A549 (cell line): Measurements from ENCODE around the gene HSD11B1. TPM values are rescaled to one million over a fixed set of nuclear protein-coding genes. Genes with fewer than 3 reads are reported as not detected.

Source experiments
- ATAC-seq, 2 experiments: fragments of 200-7000 bp in 1 of 2; fragments of >200 bp in 1 of 2; cut with Nextera tagmentation in 1 of 2; cut with Tn5 transposase in 1 of 2; 3 replicates each; pipeline versions ENCODE4 v1.8.0 to v1.9.1; 2018 to 2020; ENCODE audit warnings: mild to moderate bottlenecking in 1 of 2, moderate library complexity in 1 of 2
- CTCF ChIA-PET: fragments of 300-600 bp; sonication (Branson Sonifier 250); formaldehyde crosslinking; extraction: SDS; loops from one replicate; lab custom pipeline; 2021; ENCODE audit warnings: antibody characterized with exemption, inconsistent platforms; lab: Yijun Ruan, JAX
- POLR2A ChIA-PET: fragments of 350-600 bp; formaldehyde crosslinking; extraction: SDS; loops from one replicate; lab custom pipeline; 2021; ENCODE audit warnings: antibody characterized with exemption, inconsistent platforms; lab: Yijun Ruan, JAX
- DNase-seq, 2 experiments: peaks; one replicate each; pipeline versions ENCODE4 v3.0.0 to v3.0.0-alpha.2; 2011 to 2016; ENCODE audit warnings: low read depth in 1 of 2, low spot score in 1 of 2
- FAIRE-seq: peaks from 2 replicates; lab custom pipeline; 2011; peaks lifted over from hg19 to GRCh38; lab: Jason Lieb, UNC
- H3K27ac ChIP-seq, 2 experiments: fragments of >200 bp; sonication (Bioruptor Twin); formaldehyde crosslinking; 3 replicates each; pipeline ENCODE4 v1.5.1; 2016 to 2017
- H3K4me1 ChIP-seq: fragments of >200 bp; sonication (Bioruptor Twin); formaldehyde crosslinking; 3 replicates; pipeline ENCODE4 v1.6.1; 2016
- H3K4me2 ChIP-seq: fragments of >200 bp; sonication (Bioruptor Twin); formaldehyde crosslinking; 3 replicates; pipeline ENCODE4 v1.6.1; 2016
- H3K4me3 ChIP-seq: fragments of >200 bp; sonication (Bioruptor Twin); formaldehyde crosslinking; 3 replicates; pipeline ENCODE4 v1.5.1; 2016
- H3K9me3 ChIP-seq: fragments of >200 bp; sonication (Bioruptor Twin); formaldehyde crosslinking; 3 replicates; pipeline ENCODE4 v1.6.1; 2016
- CHD4 ChIP-seq: fragments of 200-600 bp; sonication (generic); IDR thresholded peaks from 2 replicates; pipeline ENCODE4 v1.6.1; 2016; ENCODE audit warnings: antibody characterized with exemption, mild to moderate bottlenecking, borderline replicate concordance
- FOSB ChIP-seq: fragments of 250-450 bp; sonication (Bioruptor Pico); IDR thresholded peaks from 2 replicates; pipeline ENCODE4 v1.5.0; 2020; ENCODE audit warnings: mild to moderate bottlenecking, moderate library complexity
- FOXS1 ChIP-seq: fragments of 250-450 bp; sonication (Bioruptor Pico); IDR thresholded peaks from 2 replicates; pipeline ENCODE4 v1.5.0; 2020; ENCODE audit warnings: mild to moderate bottlenecking, moderate library complexity
- JUN ChIP-seq, 2 experiments: fragments of >200 bp; sonication (Bioruptor Twin); formaldehyde crosslinking; IDR thresholded peaks; 2 replicates in 1 of 2; 3 replicates in 1 of 2; pipeline ENCODE4 v1.6.1; 2016 to 2017
- JUNB ChIP-seq: fragments of >200 bp; sonication (Bioruptor Twin); formaldehyde crosslinking; IDR thresholded peaks from 2 replicates; pipeline ENCODE4 v1.6.1; 2016
- MYC ChIP-seq: IDR thresholded peaks from 2 replicates; pipeline ENCODE4 v1.6.1; 2012; ENCODE audit warnings: mild to moderate bottlenecking, inconsistent platforms, low read length, improper control_type of control experiment, borderline replicate concordance
- POLR2A ChIP-seq: IDR thresholded peaks from 2 replicates; pipeline ENCODE4 v1.6.1; 2012; ENCODE audit warnings: mild to moderate bottlenecking, low read length
- POLR2AphosphoS2 ChIP-seq: conservative IDR thresholded peaks from 2 replicates; pipeline ENCODE4 v1.6.1; 2012; ENCODE audit warnings: low read length, improper control_type of control experiment, inconsistent platforms
- RARB ChIP-seq: fragments of 250-450 bp; sonication (Bioruptor Pico); IDR thresholded peaks from 2 replicates; pipeline ENCODE4 v1.8.0; 2021; ENCODE audit warnings: mild to moderate bottlenecking, moderate library complexity
- RFX5 ChIP-seq: fragments of 450-650 bp; IDR thresholded peaks from 2 replicates; pipeline ENCODE4 v1.7.1; 2014; ENCODE audit warnings: antibody characterized with exemption, mild to moderate bottlenecking, moderate library complexity
- SMC3 ChIP-seq: fragments of >200 bp; sonication (Bioruptor Twin); formaldehyde crosslinking; IDR thresholded peaks from 3 replicates; pipeline ENCODE4 v1.6.1; 2018; ENCODE audit warnings: inconsistent platforms
- USF2 ChIP-seq: fragments of 450-650 bp; IDR thresholded peaks from 2 replicates; pipeline ENCODE4 v1.6.1; 2014; ENCODE audit warnings: antibody characterized with exemption
- ZC3H11A ChIP-seq: fragments of 450-650 bp; IDR thresholded peaks from 2 replicates; pipeline ENCODE4 v1.6.1; 2014; ENCODE audit warnings: antibody characterized with exemption, mild to moderate bottlenecking
- ZFP36 ChIP-seq: fragments of 450-650 bp; IDR thresholded peaks from 2 replicates; pipeline ENCODE4 v1.6.1; 2014; ENCODE audit warnings: borderline replicate concordance; ENCODE audit not compliant: partially characterized antibody
- WGBS: methylation state at CpG from one replicate; pipeline ENCODE4 v1.1.6; 2017; ENCODE audit errors: missing lambda C conversion rate; 5-methylcytosine and 5-hydroxymethylcytosine counted together
- polyA plus RNA-seq, 4 experiments: library from polyadenylated mRNA; depleted of rRNA in 3 of 4; stranded (reverse); fragments of >200 nt; fragmentation: RNase III in 1 of 4; extraction: RNeasy Plus Mini Kit Qiagen cat#74134 plus additional on column Dnase treatment in 1 of 4; gene quantifications; 2 replicates in 3 of 4; 3 replicates in 1 of 4; pipeline ENCODE4 v1.2.3, GENCODE V29; 2011 to 2017
- TF ChIP-seq, protein P1 (sequence below): IDR thresholded peaks from 2 replicates; pipeline ENCODE4 v1.6.1; 2012; ENCODE audit warnings: low read depth, borderline replicate concordance
- TF ChIP-seq, protein P2 (sequence below): fragments of >200 bp; sonication (Bioruptor Twin); formaldehyde crosslinking; IDR thresholded peaks from 3 replicates; pipeline ENCODE4 v1.6.1; 2016
- TF ChIP-seq, protein P3 (sequence below): fragments of 250-450 bp; sonication (Bioruptor Pico); IDR thresholded peaks from 2 replicates; pipeline ENCODE4 v1.5.0; 2021; ENCODE audit warnings: mild to moderate bottlenecking, moderate library complexity, borderline replicate concordance
- TF ChIP-seq, protein P4 (sequence below): fragments of >200 bp; sonication (Bioruptor Twin); formaldehyde crosslinking; IDR thresholded peaks from 2 replicates; pipeline ENCODE4 v1.6.1; 2016
- TF ChIP-seq, protein P5 (sequence below): fragments of 200-600 bp; sonication (generic); IDR thresholded peaks from 2 replicates; pipeline ENCODE4 v1.6.1; 2016; ENCODE audit warnings: antibody characterized with exemption, mild to moderate bottlenecking, moderate library complexity

The HSD11B1 gene
- polyA plus RNA-seq, 2 of the 4 experiments (the other 2 are of a cell fraction), result not detected

- no peak overlapping the region for H3K4me3 ChIP-seq
- ChIA-PET POLR2A (no interaction called here), CTCF (no interaction called here)
- H3K4me2 ChIP-seq, result no peak overlapping the region
- H3K9me3 ChIP-seq, result no peaks in the 10 kb centered on the region
- DNase-seq (no peak), FAIRE-seq (no peak), ATAC-seq (no peak)
- TF ChIP-seq CHD4 (no peak), USF2 (no peak), MYC (no peak), FOXS1 (no peak), POLR2A (no peak), JUN (IDR thresholded peaks at IDR 0.05) (no peak), ZFP36 (no peak), ZC3H11A (no peak), JUNB (no peak), RARB (CRISPR knock-in tag) (no peak), SMC3 (no peak), FOSB (CRISPR knock-in tag) (no peak)
- TF ChIP-seq, protein P1, sequence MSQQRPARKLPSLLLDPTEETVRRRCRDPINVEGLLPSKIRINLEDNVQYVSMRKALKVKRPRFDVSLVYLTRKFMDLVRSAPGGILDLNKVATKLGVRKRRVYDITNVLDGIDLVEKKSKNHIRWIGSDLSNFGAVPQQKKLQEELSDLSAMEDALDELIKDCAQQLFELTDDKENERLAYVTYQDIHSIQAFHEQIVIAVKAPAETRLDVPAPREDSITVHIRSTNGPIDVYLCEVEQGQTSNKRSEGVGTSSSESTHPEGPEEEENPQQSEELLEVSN, result no peak
- TF ChIP-seq, protein P2, sequence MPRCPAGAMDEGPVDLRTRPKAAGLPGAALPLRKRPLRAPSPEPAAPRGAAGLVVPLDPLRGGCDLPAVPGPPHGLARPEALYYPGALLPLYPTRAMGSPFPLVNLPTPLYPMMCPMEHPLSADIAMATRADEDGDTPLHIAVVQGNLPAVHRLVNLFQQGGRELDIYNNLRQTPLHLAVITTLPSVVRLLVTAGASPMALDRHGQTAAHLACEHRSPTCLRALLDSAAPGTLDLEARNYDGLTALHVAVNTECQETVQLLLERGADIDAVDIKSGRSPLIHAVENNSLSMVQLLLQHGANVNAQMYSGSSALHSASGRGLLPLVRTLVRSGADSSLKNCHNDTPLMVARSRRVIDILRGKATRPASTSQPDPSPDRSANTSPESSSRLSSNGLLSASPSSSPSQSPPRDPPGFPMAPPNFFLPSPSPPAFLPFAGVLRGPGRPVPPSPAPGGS, result no peak
- TF ChIP-seq, protein P3, sequence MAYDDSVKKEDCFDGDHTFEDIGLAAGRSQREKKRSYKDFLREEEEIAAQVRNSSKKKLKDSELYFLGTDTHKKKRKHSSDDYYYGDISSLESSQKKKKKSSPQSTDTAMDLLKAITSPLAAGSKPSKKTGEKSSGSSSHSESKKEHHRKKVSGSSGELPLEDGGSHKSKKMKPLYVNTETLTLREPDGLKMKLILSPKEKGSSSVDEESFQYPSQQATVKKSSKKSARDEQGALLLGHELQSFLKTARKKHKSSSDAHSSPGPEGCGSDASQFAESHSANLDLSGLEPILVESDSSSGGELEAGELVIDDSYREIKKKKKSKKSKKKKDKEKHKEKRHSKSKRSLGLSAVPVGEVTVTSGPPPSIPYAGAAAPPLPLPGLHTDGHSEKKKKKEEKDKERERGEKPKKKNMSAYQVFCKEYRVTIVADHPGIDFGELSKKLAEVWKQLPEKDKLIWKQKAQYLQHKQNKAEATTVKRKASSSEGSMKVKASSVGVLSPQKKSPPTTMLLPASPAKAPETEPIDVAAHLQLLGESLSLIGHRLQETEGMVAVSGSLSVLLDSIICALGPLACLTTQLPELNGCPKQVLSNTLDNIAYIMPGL (CRISPR knock-in tag), result no peak
- TF ChIP-seq, protein P4, sequence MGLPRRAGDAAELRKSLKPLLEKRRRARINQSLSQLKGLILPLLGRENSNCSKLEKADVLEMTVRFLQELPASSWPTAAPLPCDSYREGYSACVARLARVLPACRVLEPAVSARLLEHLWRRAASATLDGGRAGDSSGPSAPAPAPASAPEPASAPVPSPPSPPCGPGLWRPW, result no peak
- no peak overlapping the region for H3K27ac ChIP-seq
- WGBS, result 0% methylated on average over 2 of the region's 2 CpGs
- no peaks in the 10 kb centered on the region for H3K4me1 ChIP-seq
Measured at GRCh38 chr1:209714338-209714737, 9.7 kb downstream of the HSD11B1 start.

GRCh38 chr1:209715314-209715713 lies 10.7 kb downstream of the HSD11B1 start:
- CTCF ChIA-PET, result no interaction called here
- H3K27ac ChIP-seq, result no peak overlapping the region
- no peak for FAIRE-seq
- H3K4me1 ChIP-seq, result no peaks in the 10 kb centered on the region
- H3K9me3 ChIP-seq, result no peaks in the 10 kb centered on the region
- ATAC-seq, result no peak
- no peak overlapping the region for H3K4me2 ChIP-seq
- POLR2A ChIA-PET, result no interaction called here
- TF ChIP-seq POLR2AphosphoS2, result no peak
- TF ChIP-seq RFX5, result no peak
- TF ChIP-seq, protein P5, sequence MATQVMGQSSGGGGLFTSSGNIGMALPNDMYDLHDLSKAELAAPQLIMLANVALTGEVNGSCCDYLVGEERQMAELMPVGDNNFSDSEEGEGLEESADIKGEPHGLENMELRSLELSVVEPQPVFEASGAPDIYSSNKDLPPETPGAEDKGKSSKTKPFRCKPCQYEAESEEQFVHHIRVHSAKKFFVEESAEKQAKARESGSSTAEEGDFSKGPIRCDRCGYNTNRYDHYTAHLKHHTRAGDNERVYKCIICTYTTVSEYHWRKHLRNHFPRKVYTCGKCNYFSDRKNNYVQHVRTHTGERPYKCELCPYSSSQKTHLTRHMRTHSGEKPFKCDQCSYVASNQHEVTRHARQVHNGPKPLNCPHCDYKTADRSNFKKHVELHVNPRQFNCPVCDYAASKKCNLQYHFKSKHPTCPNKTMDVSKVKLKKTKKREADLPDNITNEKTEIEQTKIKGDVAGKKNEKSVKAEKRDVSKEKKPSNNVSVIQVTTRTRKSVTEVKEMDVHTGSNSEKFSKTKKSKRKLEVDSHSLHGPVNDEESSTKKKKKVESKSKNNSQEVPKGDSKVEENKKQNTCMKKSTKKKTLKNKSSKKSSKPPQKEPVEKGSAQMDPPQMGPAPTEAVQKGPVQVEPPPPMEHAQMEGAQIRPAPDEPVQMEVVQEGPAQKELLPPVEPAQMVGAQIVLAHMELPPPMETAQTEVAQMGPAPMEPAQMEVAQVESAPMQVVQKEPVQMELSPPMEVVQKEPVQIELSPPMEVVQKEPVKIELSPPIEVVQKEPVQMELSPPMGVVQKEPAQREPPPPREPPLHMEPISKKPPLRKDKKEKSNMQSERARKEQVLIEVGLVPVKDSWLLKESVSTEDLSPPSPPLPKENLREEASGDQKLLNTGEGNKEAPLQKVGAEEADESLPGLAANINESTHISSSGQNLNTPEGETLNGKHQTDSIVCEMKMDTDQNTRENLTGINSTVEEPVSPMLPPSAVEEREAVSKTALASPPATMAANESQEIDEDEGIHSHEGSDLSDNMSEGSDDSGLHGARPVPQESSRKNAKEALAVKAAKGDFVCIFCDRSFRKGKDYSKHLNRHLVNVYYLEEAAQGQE, result no peak
- DNase-seq, result no peak
- H3K4me3 ChIP-seq, result no peak overlapping the region
